ENCODE results near the gene CCNY.

GRCh38 chr10:35569111-35569707, 232.9 kb downstream of the CCNY start:
- TF ChIP-seq CTCF (IDR thresholded peaks at IDR 0.05; ENCODE audit: low read length) = no peak
- TF ChIP-seq EZH2phosphoT487 (IDR thresholded peaks at IDR 0.05; ENCODE audit: low read length) = no peak
- no peak for TF ChIP-seq EZH2 (optimal IDR thresholded peaks at IDR 0.05; ENCODE audit: low read depth, low read length)

All from MM.1S (cell line).